Osteocyte (in vitro differentiated cells): ENCODE measurements around the gene DISP2. TPM values are rescaled to one million over a fixed set of nuclear protein-coding genes. Genes with fewer than 3 reads are reported as not detected.
A peak's percentile ranks its signal among the peaks of the same experiment; 100 is the strongest.

ENCODE experiments used
- DNase-seq: peaks from one replicate; pipeline ENCODE4 v3.0.0; 2021; ENCODE audit warnings: mixed read lengths; ENCODE audit not compliant: unreplicated experiment; ENCODE audit errors: extremely low spot score
- H3K27ac Mint-ChIP-seq: one replicate; pipeline ENCODE4 v1.8.0; 2021; ENCODE audit warnings: mild to moderate bottlenecking, mixed read lengths; ENCODE audit not compliant: unreplicated experiment
- H3K27me3 Mint-ChIP-seq: one replicate; pipeline ENCODE4 v1.8.0; 2021; ENCODE audit warnings: mixed read lengths; ENCODE audit not compliant: unreplicated experiment
- H3K36me3 Mint-ChIP-seq: one replicate; pipeline ENCODE4 v1.8.0; 2021; ENCODE audit warnings: mixed read lengths; ENCODE audit not compliant: unreplicated experiment
- H3K4me1 Mint-ChIP-seq: one replicate; pipeline ENCODE4 v1.8.0; 2021; ENCODE audit warnings: mixed read lengths; ENCODE audit not compliant: unreplicated experiment
- H3K4me3 Mint-ChIP-seq: one replicate; pipeline ENCODE4 v1.8.0; 2021; ENCODE audit warnings: mild to moderate bottlenecking, moderate library complexity, mixed read lengths; ENCODE audit not compliant: unreplicated experiment
- H3K9me3 Mint-ChIP-seq: one replicate; pipeline ENCODE4 v1.8.0; 2021; ENCODE audit warnings: mixed read lengths; ENCODE audit not compliant: unreplicated experiment
- CTCF ChIP-seq: fragments of 200-600 bp; sonication (generic); IDR thresholded peaks from 2 replicates; pipeline ENCODE4 v1.5.0; 2021; ENCODE audit warnings: antibody characterized with exemption, mild to moderate bottlenecking, moderate library complexity
- total RNA-seq: library from RNA; stranded (reverse); gene quantifications from 2 replicates; pipeline ENCODE4 v1.2.1, GENCODE V29; 2021

The DISP2 gene
- total RNA-seq, 1 donor from 2014 or later: 1.5 TPM

GRCh38 chr15:40335938-40336743 lies 21.9 kb upstream of the DISP2 start:
- Mint-ChIP-seq H3K4me3 (peak overlapping the region; percentile 26), H3K9me3 (no peaks in the 10 kb centered on the region), H3K36me3 (no peaks in the 10 kb centered on the region), H3K27ac (peak overlapping the region; percentile 80), H3K4me1 (peaks cover 81% of the 10 kb centered on the region), H3K27me3 (no peaks in the 10 kb centered on the region)
- no peak for DNase-seq
- TF ChIP-seq CTCF: no peak

- peaks cover 87% of the 10 kb centered on the region for H3K4me1 Mint-ChIP-seq
- no peaks in the 10 kb centered on the region for H3K9me3 Mint-ChIP-seq
- DNase-seq: no peak
Measured at GRCh38 chr15:40336744-40337122, 21.3 kb upstream of the DISP2 start.

GRCh38 chr15:40337597-40337996 lies 20.4 kb upstream of the DISP2 start:
- no peaks in the 10 kb centered on the region for H3K27me3 Mint-ChIP-seq
- H3K4me3 Mint-ChIP-seq: no peak overlapping the region
- peak overlapping the region; percentile 97 for H3K27ac Mint-ChIP-seq
- H3K36me3 Mint-ChIP-seq: no peaks in the 10 kb centered on the region
- no peak for DNase-seq
- no peak for TF ChIP-seq CTCF
- H3K4me1 Mint-ChIP-seq: peaks cover 91% of the 10 kb centered on the region
- no peaks in the 10 kb centered on the region for H3K9me3 Mint-ChIP-seq

More at GRCh38 chr15:40336744-40337122, 21.3 kb upstream of the DISP2 start:
- Mint-ChIP-seq H3K27ac (peak overlapping the region; percentile 80), H3K4me3 (no peak overlapping the region), H3K27me3 (no peaks in the 10 kb centered on the region), H3K36me3 (no peaks in the 10 kb centered on the region)
- peak; percentile 10 for TF ChIP-seq CTCF

- Mint-ChIP-seq H3K27ac (peak overlapping the region; percentile 97), H3K27me3 (no peaks in the 10 kb centered on the region), H3K9me3 (no peaks in the 10 kb centered on the region), H3K36me3 (no peaks in the 10 kb centered on the region), H3K4me1 (peaks cover 90% of the 10 kb centered on the region), H3K4me3 (no peak overlapping the region)
- DNase-seq: no peak
- TF ChIP-seq CTCF: peak; percentile 95
Measured at GRCh38 chr15:40338041-40338657, 19.9 kb upstream of the DISP2 start.

GRCh38 chr15:40338921-40339620 lies 18.9 kb upstream of the DISP2 start:
- Mint-ChIP-seq H3K36me3 (no peaks in the 10 kb centered on the region), H3K27me3 (no peaks in the 10 kb centered on the region), H3K4me3 (peak overlapping the region; percentile 68), H3K9me3 (no peaks in the 10 kb centered on the region), H3K4me1 (peaks cover 90% of the 10 kb centered on the region), H3K27ac (peak overlapping the region; percentile 97)
- TF ChIP-seq CTCF: no peak
- no peak for DNase-seq
